A673 (cell line): ENCODE results near the gene NAGS. TPM values are rescaled to one million over a fixed set of nuclear protein-coding genes. Genes with fewer than 3 reads are reported as not detected.

ENCODE experiments used
- BruUV-seq: library from RNA; stranded (reverse); fragments of 400-500 nt; replicated peaks from 2 replicates; lab custom pipeline; 2021; lab: Mats Ljungman, UMichigan
- CTCF ChIA-PET: fragments of 300-600 bp; sonication (Branson Sonifier 250); formaldehyde crosslinking; loops from one replicate; lab custom pipeline; 2022; ENCODE audit warnings: antibody characterized with exemption; lab: Charles Lee
- POLR2A ChIA-PET: fragments of 300-600 bp; sonication (Branson Sonifier 250); formaldehyde crosslinking; loops from one replicate; lab custom pipeline; 2022; ENCODE audit warnings: antibody characterized with exemption; ENCODE audit not compliant: low non-redundant PET; lab: Charles Lee
- DNase-seq: peaks from one replicate; pipeline ENCODE4 v3.0.0-alpha.2; 2015; ENCODE audit warnings: low spot score
- H3K27ac ChIP-seq: fragments of 200-600 bp; sonication (generic); 2 replicates; pipeline ENCODE4 v1.5.1; 2016; ENCODE audit warnings: mixed run types, low read depth, mild to moderate bottlenecking, mixed read lengths, antibody characterized with exemption, low read length; ENCODE audit not compliant: poor library complexity, severe bottlenecking
- H3K27me3 ChIP-seq: fragments of 200-600 bp; sonication (generic); replicated peaks from 2 replicates; pipeline ENCODE4 v1.6.1; 2017; ENCODE audit warnings: mixed run types, low read depth, mild to moderate bottlenecking, mixed read lengths, antibody characterized with exemption, low read length; ENCODE audit not compliant: insufficient read depth, poor library complexity
- H3K36me3 ChIP-seq: fragments of 200-600 bp; sonication (generic); 2 replicates; pipeline ENCODE4 v1.6.1; 2016; ENCODE audit warnings: mixed run types, mild to moderate bottlenecking, mixed read lengths, antibody characterized with exemption, low read length; ENCODE audit not compliant: insufficient read depth, poor library complexity, severe bottlenecking
- H3K4me1 ChIP-seq: fragments of 200-600 bp; sonication (generic); 2 replicates; pipeline ENCODE4 v1.6.1; 2017; ENCODE audit warnings: mixed run types, mild to moderate bottlenecking, mixed read lengths, antibody characterized with exemption, low read length; ENCODE audit not compliant: insufficient read depth, poor library complexity, severe bottlenecking
- H3K4me3 ChIP-seq: fragments of 200-600 bp; sonication (generic); 2 replicates; pipeline ENCODE4 v1.5.1; 2016; ENCODE audit warnings: low read depth, mixed run types, mild to moderate bottlenecking, mixed read lengths, low read length; ENCODE audit not compliant: poor library complexity, severe bottlenecking
- H3K9me3 ChIP-seq: fragments of 200-600 bp; sonication (generic); 2 replicates; pipeline ENCODE4 v1.6.1; 2016; ENCODE audit warnings: mixed run types, low read depth, mild to moderate bottlenecking, mixed read lengths, antibody characterized with exemption, low read length; ENCODE audit not compliant: poor library complexity, severe bottlenecking
- EZH2 ChIP-seq: fragments of 200-600 bp; sonication (generic); IDR thresholded peaks from 2 replicates; pipeline ENCODE4 v1.6.1; 2017; ENCODE audit warnings: borderline replicate concordance, low read depth, mild to moderate bottlenecking, mixed read lengths, antibody characterized with exemption, low read length; ENCODE audit not compliant: poor library complexity, severe bottlenecking
- intact Hi-C: fragments of 100-400 bp; cut with micrococcal nuclease; formaldehyde crosslinking; loops from one replicate; pipeline ENCODE4 v1.10.0; 2022; ENCODE audit not compliant: unreplicated experiment
- total RNA-seq: library from RNA; stranded (reverse); gene quantifications from 2 replicates; pipeline ENCODE4 v1.2.3, GENCODE V29; 2021
- TF ChIP-seq, protein P1 (sequence below): fragments of 300-800, 200-600 bp; sonication (generic); conservative IDR thresholded peaks from 2 replicates; pipeline ENCODE4 v1.5.1; 2017; ENCODE audit warnings: low read depth, mild to moderate bottlenecking, antibody characterized with exemption, low read length, moderate library complexity, mixed read lengths

NAGS gene
- total RNA-seq, 1 experiment from 2014 or later = 0.24 TPM

DNA sequence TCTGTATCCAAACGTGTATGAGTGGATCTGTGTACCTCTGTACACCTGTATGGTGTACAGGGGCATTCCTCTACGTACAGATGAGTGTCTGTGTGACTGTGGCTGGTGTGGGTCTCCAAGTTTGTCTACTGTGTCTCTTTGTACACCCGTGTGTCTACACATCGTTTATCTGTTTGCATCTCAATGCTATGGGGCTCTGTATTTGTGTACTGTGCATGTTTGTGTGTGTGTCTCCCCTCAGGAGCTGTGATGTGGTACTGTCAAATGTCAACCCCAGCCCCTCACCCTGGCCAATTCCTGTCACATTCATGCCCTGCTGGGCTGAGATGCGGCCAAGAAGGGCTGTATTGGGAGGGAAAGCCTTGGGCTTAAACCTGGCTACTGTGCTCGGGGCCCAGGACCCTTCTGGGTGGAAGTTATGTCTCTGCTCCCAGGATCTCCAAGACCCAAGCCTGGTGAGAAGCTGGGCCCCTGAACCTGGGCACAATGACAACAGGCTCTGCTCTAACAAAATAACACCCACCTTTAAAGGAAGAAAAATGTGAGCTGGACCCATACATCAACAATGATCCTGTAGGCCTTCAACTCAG lies 3.5 kb upstream of the NAGS start:
- Histone ChIP-seq H3K27ac (no peak overlapping the region), H3K4me1 (no peaks in the 10 kb centered on the region), H3K9me3 (no peaks in the 10 kb centered on the region), H3K36me3 (no peaks in the 10 kb centered on the region), H3K4me3 (no peak overlapping the region), H3K27me3 (peaks cover 6% of the 10 kb centered on the region)
- ChIA-PET POLR2A (no interaction called here), CTCF (no interaction called here)
- BruUV-seq = no TSS peak
- no peak for TF ChIP-seq EZH2
- TF ChIP-seq, protein P1, sequence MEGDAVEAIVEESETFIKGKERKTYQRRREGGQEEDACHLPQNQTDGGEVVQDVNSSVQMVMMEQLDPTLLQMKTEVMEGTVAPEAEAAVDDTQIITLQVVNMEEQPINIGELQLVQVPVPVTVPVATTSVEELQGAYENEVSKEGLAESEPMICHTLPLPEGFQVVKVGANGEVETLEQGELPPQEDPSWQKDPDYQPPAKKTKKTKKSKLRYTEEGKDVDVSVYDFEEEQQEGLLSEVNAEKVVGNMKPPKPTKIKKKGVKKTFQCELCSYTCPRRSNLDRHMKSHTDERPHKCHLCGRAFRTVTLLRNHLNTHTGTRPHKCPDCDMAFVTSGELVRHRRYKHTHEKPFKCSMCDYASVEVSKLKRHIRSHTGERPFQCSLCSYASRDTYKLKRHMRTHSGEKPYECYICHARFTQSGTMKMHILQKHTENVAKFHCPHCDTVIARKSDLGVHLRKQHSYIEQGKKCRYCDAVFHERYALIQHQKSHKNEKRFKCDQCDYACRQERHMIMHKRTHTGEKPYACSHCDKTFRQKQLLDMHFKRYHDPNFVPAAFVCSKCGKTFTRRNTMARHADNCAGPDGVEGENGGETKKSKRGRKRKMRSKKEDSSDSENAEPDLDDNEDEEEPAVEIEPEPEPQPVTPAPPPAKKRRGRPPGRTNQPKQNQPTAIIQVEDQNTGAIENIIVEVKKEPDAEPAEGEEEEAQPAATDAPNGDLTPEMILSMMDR = no peak
- DNase-seq = no peak
- intact Hi-C loops = loop anchor here (10.0 kb wide), 1 partner anchor 114 kb away; no protein-coding TSS in a partner anchor

- Histone ChIP-seq H3K27me3 (peaks cover 9% of the 10 kb centered on the region), H3K4me1 (no peaks in the 10 kb centered on the region), H3K27ac (no peak overlapping the region), H3K36me3 (no peaks in the 10 kb centered on the region), H3K4me3 (no peak overlapping the region), H3K9me3 (no peaks in the 10 kb centered on the region)
- no TSS peak for BruUV-seq
- CTCF ChIA-PET = no interaction called here
- POLR2A ChIA-PET = interaction anchor here (0.6 kb wide), 1 partner anchor 9 kb away, joined by 6 read pairs; no protein-coding TSS in a partner anchor
- no peak for DNase-seq
- TF ChIP-seq, protein P1 = no peak
- no peak for TF ChIP-seq EZH2
- intact Hi-C loops = loop anchor here (10.0 kb wide), 1 partner anchor 113 kb away; no protein-coding TSS in a partner anchor
Measured at GRCh38 chr17:44001461-44001920, 2.9 kb upstream of the NAGS start.

DNA sequence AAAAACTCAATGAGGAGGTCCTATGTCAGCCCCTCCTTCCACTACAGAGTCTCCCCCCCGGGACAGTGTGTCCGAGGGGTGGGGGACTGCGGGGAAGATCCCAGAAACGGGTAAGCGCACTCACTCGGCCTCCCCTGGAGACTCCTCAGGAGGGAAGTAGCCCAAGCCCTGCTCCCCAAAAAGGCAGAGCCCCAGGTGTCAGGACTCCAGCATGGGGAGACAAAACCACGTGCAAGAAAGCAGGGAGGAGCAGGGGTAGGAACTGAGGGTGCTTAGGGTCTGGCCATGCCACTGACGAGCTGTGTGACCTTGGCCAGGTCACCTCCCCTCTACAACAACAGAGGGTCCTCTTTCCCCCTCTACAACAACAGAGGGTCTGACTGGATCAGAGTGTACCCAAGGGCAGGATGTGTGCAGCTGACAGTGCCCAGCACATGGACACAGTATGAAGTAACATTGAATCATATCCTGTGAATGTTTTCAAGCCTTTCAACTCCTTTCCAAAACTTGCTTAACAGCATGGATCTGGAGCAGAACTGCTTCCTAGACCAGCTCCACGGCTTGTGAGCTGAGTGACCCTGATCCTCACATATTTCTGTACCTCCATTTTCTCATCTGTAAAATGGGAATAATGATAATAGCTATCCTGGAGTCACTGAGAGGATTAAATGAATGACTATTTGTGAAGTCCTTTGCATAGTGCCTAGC lies 2.1 kb upstream of the NAGS start:
- no peak for TF ChIP-seq EZH2
- TF ChIP-seq, protein P1 = no peak

More for the DNA sequence above, 2.1 kb upstream of the NAGS start:
- no peaks in the 10 kb centered on the region for H3K4me1 ChIP-seq
- H3K36me3 ChIP-seq = no peaks in the 10 kb centered on the region
- ChIA-PET CTCF (no interaction called here), POLR2A (interaction anchor here (0.6 kb wide), 1 partner anchor 8 kb away, joined by 6 read pairs; no protein-coding TSS in a partner anchor)
- no TSS peak for BruUV-seq
- peaks cover 9% of the 10 kb centered on the region for H3K27me3 ChIP-seq
- no peak overlapping the region for H3K27ac ChIP-seq
- no peak for DNase-seq
- no peak overlapping the region for H3K4me3 ChIP-seq
- H3K9me3 ChIP-seq = no peaks in the 10 kb centered on the region
- intact Hi-C loops = loop anchor here (10.0 kb wide), 1 partner anchor 113 kb away; no protein-coding TSS in a partner anchor
